Stimulated activated naive CD8-positive, alpha-beta T cell treated with anti-CD3 and anti-CD28 coated beads, Interleukin-15, Interleukin-2, amounts not matched to agents 100 U/mL and 50 U/mL, for 24 hours (primary cell): Measurements from ENCODE around the gene MPDZ.

Source experiments
- ATAC-seq: fragments of 150-1000 bp; cut with Tn5 transposase; one replicate; pipeline ENCODE4 v1.10.0; 2021
- DNase-seq: peaks from one replicate; pipeline ENCODE4 v3.0.0; 2021

The MPDZ gene

GRCh38 chr9:13131991-13132390 is 147.5 kb downstream of the MPDZ start:
- ATAC-seq: no peak
- DNase-seq: no peak

GRCh38 chr9:13131416-13131815 is 148.1 kb downstream of the MPDZ start:
- DNase-seq: no peak
- no peak for ATAC-seq

- no peak for ATAC-seq
- no peak for DNase-seq
Observed at GRCh38 chr9:13128266-13128860, 151.1 kb downstream of the MPDZ start.

- DNase-seq (no peak), ATAC-seq (no peak)
Observed at GRCh38 chr9:13127131-13127530, 152.4 kb downstream of the MPDZ start.

- DNase-seq (no peak), ATAC-seq (no peak)
Observed at GRCh38 chr9:13125261-13125660, 154.2 kb downstream of the MPDZ start.

GRCh38 chr9:13122756-13123369 is 156.6 kb downstream of the MPDZ start:
- no peak for DNase-seq
- ATAC-seq: no peak

GRCh38 chr9:13118313-13118712 is 161.2 kb downstream of the MPDZ start:
- no peak for DNase-seq
- ATAC-seq: no peak

- DNase-seq (no peak), ATAC-seq (no peak)
Observed at GRCh38 chr9:13116292-13116691, 163.2 kb downstream of the MPDZ start.

- DNase-seq: no peak
- ATAC-seq: no peak
Observed at GRCh38 chr9:13113751-13114150, 165.7 kb downstream of the MPDZ start.

GRCh38 chr9:13113216-13113615 is 166.3 kb downstream of the MPDZ start:
- no peak for DNase-seq
- no peak for ATAC-seq

- ATAC-seq (no peak), DNase-seq (no peak)
Observed at GRCh38 chr9:13111778-13112177, 167.7 kb downstream of the MPDZ start.

- DNase-seq (no peak), ATAC-seq (no peak)
Observed at GRCh38 chr9:13110766-13111417, 168.6 kb downstream of the MPDZ start.

GRCh38 chr9:13109781-13110180 is 169.7 kb downstream of the MPDZ start:
- ATAC-seq: no peak
- DNase-seq: no peak

- DNase-seq (no peak), ATAC-seq (no peak)
Observed at GRCh38 chr9:13107008-13107407, 172.5 kb downstream of the MPDZ start.

- DNase-seq: no peak
- no peak for ATAC-seq
Observed at GRCh38 chr9:13100914-13101572, 178.4 kb downstream of the MPDZ start.

GRCh38 chr9:13095056-13095455 is 184.4 kb downstream of the MPDZ start:
- DNase-seq (no peak), ATAC-seq (no peak)

- ATAC-seq: no peak
- no peak for DNase-seq
Observed at GRCh38 chr9:13090628-13091027, 188.9 kb downstream of the MPDZ start.

- no peak for DNase-seq
- no peak for ATAC-seq
Observed at GRCh38 chr9:13089666-13090065, 189.8 kb downstream of the MPDZ start.

GRCh38 chr9:13088720-13089427 is 190.6 kb downstream of the MPDZ start:
- no peak for DNase-seq
- no peak for ATAC-seq

GRCh38 chr9:13083963-13084528 is 195.4 kb downstream of the MPDZ start:
- DNase-seq (no peak), ATAC-seq (no peak)

GRCh38 chr9:13083366-13083765 is 196.1 kb downstream of the MPDZ start:
- DNase-seq: no peak
- no peak for ATAC-seq

- DNase-seq (no peak), ATAC-seq (no peak)
Observed at GRCh38 chr9:13082796-13083195, 196.7 kb downstream of the MPDZ start.
